ENCODE measurements around the gene PIP5K1B. TPM values are rescaled to one million over a fixed set of nuclear protein-coding genes. Genes with fewer than 3 reads are reported as not detected.
A peak's percentile ranks its signal among the peaks of the same experiment; 100 is the strongest.

The PIP5K1B gene
- total and polyA plus RNA-seq, 5 donors, result 37.8 to 81.5 (median 67.9) TPM

DNA sequence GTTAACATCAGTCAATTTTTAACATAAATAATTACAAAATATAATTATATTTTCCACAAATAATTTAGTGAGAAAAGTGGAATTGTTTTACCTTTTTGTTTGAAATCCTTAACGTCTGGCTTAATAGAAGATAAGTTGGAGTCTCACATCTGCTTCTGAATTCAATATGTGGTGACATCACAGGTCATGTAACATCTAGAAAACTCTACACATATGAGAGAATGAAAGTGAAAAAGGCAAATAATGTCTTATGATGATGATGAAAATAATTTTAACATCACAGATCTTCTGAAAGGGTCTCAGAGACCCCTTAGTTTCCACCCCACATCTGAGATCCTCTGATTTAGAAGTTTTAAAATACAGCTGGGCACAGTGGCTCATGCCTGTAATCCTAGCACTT, 227.4 kb downstream of the PIP5K1B start:
- 84% methylated on average over 1 of the region's 1 CpG for WGBS
- ATAC-seq (no peak), DNase-seq (no peak)
- no peak overlapping the region for H3K4me3 ChIP-seq (ENCODE audit: low read length)
- no peaks in the 10 kb centered on the region for H3K9me3 ChIP-seq (ENCODE audit: control insufficient read depth, low read length)
- H3K4me1 ChIP-seq (ENCODE audit: control insufficient read depth, insufficient read depth, low read length), result no peaks in the 10 kb centered on the region
- H3K27me3 ChIP-seq (ENCODE audit: control insufficient read depth, insufficient read depth), result no peaks in the 10 kb centered on the region
- intact Hi-C loops (cut with DNase I), result loop anchor here in 1 of 4 donors (10.0 kb wide), 2 partner anchors 48 to 62 kb away; no protein-coding TSS in a partner anchor
- H3K27ac ChIP-seq (ENCODE audit: low read length), result no peak overlapping the region

DNA sequence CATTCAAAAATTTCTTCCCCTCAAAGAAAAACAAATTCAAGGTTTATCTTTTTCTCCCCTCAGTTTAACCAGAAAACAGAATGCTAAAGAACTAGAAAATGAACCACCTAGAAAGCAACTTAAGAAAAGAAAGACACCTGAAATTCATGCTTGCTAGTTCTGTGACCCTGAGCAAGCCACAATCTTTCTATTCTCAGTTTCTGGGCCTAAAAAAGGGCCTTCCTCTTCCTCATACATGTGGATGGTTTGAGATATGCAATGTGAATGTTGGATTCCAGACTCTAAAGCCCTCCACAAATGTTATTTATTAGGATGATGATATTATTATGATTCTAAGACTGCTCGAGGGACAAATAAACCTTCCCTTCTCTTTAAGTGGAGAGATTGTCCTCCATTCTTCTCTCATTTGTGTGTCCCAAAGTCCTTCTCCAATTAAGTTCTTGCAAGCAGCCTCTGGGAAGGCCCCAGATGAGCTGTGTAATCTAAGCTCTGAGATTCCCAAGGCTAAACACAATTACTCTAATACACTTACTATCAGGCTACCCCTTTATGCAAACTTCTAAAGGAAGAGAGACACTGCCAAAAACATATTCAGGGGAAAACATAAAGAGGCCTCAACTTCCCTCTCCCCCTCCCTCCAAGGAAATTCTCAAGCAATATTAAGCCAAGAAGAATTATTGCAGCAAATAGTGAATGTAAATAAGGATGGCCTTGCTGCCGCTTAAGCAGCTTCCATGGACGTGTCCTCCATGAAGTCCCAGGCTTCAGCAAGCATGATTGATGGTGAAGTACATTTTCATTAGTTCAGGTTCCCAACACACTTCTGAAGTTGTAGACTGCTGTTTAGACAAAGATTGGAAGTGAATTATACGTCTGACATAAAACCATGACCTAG, 228.6 kb downstream of the PIP5K1B start:
- H3K27me3 ChIP-seq (ENCODE audit: control insufficient read depth, insufficient read depth), result no peaks in the 10 kb centered on the region
- no peak for DNase-seq
- H3K27ac ChIP-seq (ENCODE audit: low read length), result no peak overlapping the region
- H3K4me1 ChIP-seq (ENCODE audit: control insufficient read depth, insufficient read depth, low read length), result no peaks in the 10 kb centered on the region
- no peaks in the 10 kb centered on the region for H3K9me3 ChIP-seq (ENCODE audit: control insufficient read depth, low read length)
- H3K4me3 ChIP-seq (ENCODE audit: low read length), result no peak overlapping the region
- 57% methylated on average over 4 of the region's 4 CpGs for WGBS
- intact Hi-C loops (cut with DNase I), result loop anchor here in 1 of 4 donors (10.0 kb wide), 2 partner anchors 49 to 61 kb away; no protein-coding TSS in a partner anchor
- ATAC-seq, result no peak

DNA sequence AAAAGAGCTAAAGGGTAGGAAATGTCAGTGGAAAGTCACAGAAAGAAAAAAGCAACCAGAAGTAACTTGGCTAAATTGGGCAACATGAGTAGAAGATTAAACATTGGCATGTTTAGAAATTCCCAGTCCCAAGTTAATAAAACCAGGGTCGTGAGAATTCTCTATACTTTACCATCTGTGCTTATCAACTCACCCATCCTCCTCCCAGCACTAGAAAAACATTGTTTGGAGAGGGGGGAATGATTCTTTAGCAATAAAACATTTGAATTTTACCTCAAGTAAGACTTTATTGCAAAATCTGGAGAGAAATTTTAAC, 229.2 kb downstream of the PIP5K1B start:
- Histone ChIP-seq H3K27ac (ENCODE audit: low read length) (no peak overlapping the region), H3K9me3 (ENCODE audit: control insufficient read depth, low read length) (no peaks in the 10 kb centered on the region), H3K4me1 (ENCODE audit: control insufficient read depth, insufficient read depth, low read length) (no peaks in the 10 kb centered on the region), H3K27me3 (ENCODE audit: control insufficient read depth, insufficient read depth) (no peaks in the 10 kb centered on the region), H3K4me3 (ENCODE audit: low read length) (no peak overlapping the region)
- DNase-seq, result no peak
- WGBS, result 38% methylated on average over 1 of the region's 1 CpG
- ATAC-seq, result no peak
- intact Hi-C loops (cut with DNase I), result loop anchor here in 1 of 4 donors (10.0 kb wide), 2 partner anchors 49 to 61 kb away; no protein-coding TSS in a partner anchor

DNA sequence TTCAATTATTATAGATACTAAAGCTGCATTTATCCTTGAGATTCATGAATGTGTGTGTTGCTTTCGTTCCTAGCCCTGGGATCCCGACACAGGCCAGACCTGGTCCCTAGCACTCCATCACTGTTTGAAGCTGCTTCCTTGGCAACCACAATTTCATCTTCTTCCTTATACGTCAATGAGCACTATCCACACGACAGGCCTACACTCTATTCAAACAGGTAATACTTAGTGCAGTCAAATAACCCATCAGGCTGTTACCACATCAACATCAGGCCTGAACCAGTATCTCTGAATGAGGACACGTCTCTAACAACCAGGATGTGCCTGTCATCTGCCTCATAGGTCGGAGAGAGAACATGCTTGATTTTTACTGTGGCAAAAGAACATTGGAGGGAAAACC, 235.5 kb downstream of the PIP5K1B start:
- Histone ChIP-seq H3K27me3 (ENCODE audit: control insufficient read depth, insufficient read depth) (no peaks in the 10 kb centered on the region), H3K9me3 (ENCODE audit: control insufficient read depth, low read length) (no peaks in the 10 kb centered on the region), H3K27ac (ENCODE audit: low read length) (no peak overlapping the region), H3K4me1 (ENCODE audit: control insufficient read depth, insufficient read depth, low read length) (peaks cover 1% of the 10 kb centered on the region), H3K4me3 (ENCODE audit: low read length) (no peak overlapping the region)
- intact Hi-C loops (cut with DNase I), result no loop called here
- 81% methylated on average over 6 of the region's 6 CpGs for WGBS
- no peak for DNase-seq
- no peak for ATAC-seq

DNA sequence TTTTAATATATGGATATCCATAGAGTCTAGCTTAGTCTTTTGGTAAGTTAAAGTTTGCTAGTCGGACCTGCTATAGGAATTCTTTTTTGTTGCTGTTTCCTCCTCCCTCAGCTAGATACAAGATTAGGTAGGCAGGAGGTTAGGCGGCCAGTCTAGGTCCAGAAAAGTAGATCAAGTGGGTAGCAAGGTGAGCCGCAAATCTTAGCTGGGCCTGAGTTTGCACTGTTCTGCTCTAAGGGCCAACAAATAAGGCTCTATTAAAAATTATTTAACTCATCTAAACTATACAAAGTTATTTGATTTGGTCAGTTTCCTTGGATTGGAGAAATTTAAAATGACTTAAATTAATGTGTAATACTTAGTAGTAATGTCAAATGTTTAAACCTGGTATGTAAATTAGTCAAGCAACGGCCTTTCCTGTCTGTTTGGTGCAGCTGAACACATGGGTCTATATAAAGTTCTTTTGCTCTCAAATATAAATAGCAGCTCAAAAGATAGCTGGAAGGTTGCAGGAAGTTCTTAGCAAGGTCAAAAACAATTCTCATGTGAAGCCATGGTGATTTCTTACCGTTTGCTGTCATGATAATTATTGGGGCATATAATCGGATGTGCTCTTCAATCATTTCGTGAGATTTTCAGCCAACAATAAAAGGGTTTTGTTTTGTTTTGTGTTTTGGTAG, 236.9 kb downstream of the PIP5K1B start:
- ATAC-seq (peak; percentile 47 to 48), DNase-seq (no peak)
- Histone ChIP-seq H3K4me3 (ENCODE audit: low read length) (no peak overlapping the region), H3K4me1 (ENCODE audit: control insufficient read depth, insufficient read depth, low read length) (peaks cover 1% of the 10 kb centered on the region), H3K27me3 (ENCODE audit: control insufficient read depth, insufficient read depth) (no peaks in the 10 kb centered on the region), H3K27ac (ENCODE audit: low read length) (peak overlapping the region; percentile 92), H3K9me3 (ENCODE audit: control insufficient read depth, low read length) (no peaks in the 10 kb centered on the region)
- WGBS, result 65% methylated on average over 7 of the region's 7 CpGs
- intact Hi-C loops (cut with DNase I), result no loop called here

DNA sequence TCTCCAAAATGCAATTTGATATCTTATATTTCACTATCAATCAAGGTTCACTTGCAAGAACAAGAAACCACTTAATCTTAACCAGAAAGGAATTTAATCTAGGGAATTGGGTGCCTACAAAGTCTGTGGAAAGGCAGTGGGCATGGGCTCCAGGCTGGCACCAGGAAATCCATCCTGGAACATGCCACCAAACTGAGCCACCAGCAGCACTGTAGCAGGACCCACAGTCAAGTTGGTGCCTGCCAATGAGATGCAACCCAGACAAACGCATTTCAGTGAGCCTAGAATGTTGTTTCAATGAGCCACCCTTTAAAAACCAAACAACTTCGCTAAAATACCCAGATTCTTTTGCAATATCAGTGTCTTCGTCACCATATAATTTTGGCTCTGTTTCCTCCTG, 237.8 kb downstream of the PIP5K1B start:
- intact Hi-C loops (cut with DNase I), result no loop called here
- Histone ChIP-seq H3K4me1 (ENCODE audit: control insufficient read depth, insufficient read depth, low read length) (peaks cover 1% of the 10 kb centered on the region), H3K27ac (ENCODE audit: low read length) (no peak overlapping the region), H3K9me3 (ENCODE audit: control insufficient read depth, low read length) (no peaks in the 10 kb centered on the region), H3K27me3 (ENCODE audit: control insufficient read depth, insufficient read depth) (no peaks in the 10 kb centered on the region), H3K4me3 (ENCODE audit: low read length) (no peak overlapping the region)
- ATAC-seq, result no peak
- WGBS, result 72% methylated on average over 3 of the region's 3 CpGs
- peak in 1 of 3 donors; percentile 27 for DNase-seq

DNA sequence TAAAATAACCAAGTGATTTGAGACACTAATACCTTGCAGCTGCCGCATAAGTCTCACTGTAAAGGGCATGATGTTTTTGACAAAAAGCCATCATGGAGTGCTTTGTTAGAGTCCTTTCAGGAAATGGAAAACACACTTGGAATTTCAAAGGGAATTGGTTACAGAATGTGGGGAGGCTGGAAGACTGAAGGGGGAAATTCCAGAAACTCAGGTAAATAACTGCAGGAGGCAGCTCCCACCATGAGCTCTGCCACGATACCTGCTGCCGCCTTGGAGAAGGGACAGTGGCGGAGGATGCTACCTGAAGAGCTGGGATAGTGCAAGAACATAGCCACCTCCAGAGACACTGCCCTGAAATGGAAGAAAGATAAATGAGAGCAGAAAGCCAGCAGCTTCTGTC, 242.0 kb downstream of the PIP5K1B start:
- no peaks in the 10 kb centered on the region for H3K4me1 ChIP-seq (ENCODE audit: control insufficient read depth, insufficient read depth, low read length)
- no peaks in the 10 kb centered on the region for H3K9me3 ChIP-seq (ENCODE audit: control insufficient read depth, low read length)
- ATAC-seq (no peak), DNase-seq (no peak)
- WGBS, result 96% methylated on average over 4 of the region's 4 CpGs
- H3K27ac ChIP-seq (ENCODE audit: low read length), result no peak overlapping the region
- no peaks in the 10 kb centered on the region for H3K27me3 ChIP-seq (ENCODE audit: control insufficient read depth, insufficient read depth)
- intact Hi-C loops (cut with DNase I), result no loop called here
- no peak overlapping the region for H3K4me3 ChIP-seq (ENCODE audit: low read length)

DNA sequence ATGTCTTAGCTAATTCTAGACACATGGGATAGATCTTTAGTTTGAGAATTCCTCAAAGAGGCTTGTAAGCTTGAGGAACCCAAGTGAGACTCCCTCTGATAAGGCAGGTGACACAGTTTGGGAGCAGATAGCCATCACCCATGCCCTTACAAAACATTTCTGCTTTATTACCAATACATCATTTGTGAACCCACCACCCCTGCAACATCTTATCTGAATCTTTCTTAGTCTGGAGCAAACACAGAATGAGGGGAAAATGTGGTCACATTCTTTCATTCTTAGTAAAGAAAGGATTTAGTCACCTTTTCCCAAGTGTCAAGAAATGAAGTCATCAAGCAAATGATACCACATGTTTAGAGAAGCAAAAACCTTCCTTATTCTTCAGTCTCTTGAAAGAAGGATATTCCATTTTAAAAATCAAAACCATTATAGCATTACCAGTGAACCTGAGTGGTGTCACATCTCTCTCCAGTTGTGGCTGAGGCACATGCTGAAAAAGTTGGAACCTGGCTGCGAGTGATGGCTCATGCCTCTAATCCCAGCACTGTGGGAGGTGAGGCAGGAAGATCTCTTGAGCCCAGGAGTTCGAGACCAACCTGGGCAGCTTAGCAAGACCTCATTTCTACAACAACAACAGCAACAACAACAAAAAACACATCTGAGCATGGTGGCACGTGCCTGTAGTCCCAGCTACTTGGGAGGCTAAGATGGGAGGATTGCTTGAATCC, 243.0 kb downstream of the PIP5K1B start:
- no peak overlapping the region for H3K4me3 ChIP-seq (ENCODE audit: low read length)
- DNase-seq (no peak), ATAC-seq (no peak)
- no peaks in the 10 kb centered on the region for H3K27me3 ChIP-seq (ENCODE audit: control insufficient read depth, insufficient read depth)
- no peaks in the 10 kb centered on the region for H3K4me1 ChIP-seq (ENCODE audit: control insufficient read depth, insufficient read depth, low read length)
- H3K9me3 ChIP-seq (ENCODE audit: control insufficient read depth, low read length), result no peaks in the 10 kb centered on the region
- 83% methylated on average over 3 of the region's 3 CpGs for WGBS
- intact Hi-C loops (cut with DNase I), result no loop called here
- H3K27ac ChIP-seq (ENCODE audit: low read length), result no peak overlapping the region

DNA sequence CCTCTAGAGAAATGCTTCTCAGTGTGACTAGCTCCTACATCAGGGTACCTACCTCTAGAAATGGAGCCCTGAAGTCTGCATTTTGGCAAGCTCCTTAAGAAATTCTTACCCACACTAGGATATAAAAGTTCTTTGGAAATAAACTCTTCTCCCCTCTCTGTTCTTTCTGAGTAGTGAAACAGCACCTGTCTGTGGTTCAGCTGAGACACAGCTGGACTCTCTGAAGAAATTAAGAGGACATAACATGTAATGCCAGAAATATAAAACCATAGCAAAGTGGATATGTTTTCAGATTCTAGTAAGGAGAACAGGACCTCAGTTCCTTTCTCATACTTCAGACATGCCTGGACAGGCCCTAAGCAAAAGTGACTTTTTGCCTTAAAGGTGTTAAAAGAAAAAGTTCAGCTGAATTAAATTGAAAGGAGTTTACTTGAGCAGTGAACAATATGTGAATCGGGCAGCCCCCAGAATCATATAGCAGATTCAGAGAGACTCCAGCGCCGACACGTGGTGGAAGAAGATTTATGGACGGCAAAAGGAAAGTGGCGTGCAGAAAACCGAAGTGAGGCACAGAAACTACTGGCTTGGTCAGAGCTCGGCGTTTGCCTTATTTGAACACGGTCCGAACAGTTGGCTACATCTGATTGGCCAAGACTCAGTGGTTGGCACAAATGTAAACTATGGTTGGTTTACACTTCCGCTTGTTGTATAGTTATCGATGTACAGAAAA, 244.4 kb downstream of the PIP5K1B start:
- H3K4me3 ChIP-seq (ENCODE audit: low read length), result no peak overlapping the region
- intact Hi-C loops (cut with DNase I), result no loop called here

DNA sequence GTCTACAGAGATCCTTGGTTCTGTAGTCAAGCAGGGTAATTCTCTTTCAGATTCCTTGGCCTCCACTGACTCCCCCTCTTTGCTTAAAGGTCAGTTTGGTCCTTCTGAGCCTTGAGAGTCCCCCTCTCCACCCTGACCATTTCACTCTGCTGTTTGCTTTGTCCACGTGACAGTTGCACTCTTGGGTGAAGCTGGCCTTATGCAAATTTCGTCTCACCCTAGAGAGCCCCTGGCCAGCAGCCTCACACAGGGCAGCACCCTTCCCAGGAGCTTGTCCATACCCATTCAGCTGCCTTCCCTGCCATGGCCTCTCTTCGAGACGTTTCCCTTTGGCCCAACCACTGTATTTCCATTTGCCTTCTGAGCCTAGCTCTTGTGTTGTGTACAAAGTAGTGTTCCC, 245.1 kb downstream of the PIP5K1B start:
- no peak for ATAC-seq
- H3K4me3 ChIP-seq (ENCODE audit: low read length), result no peak overlapping the region
- no peak for DNase-seq
- H3K27ac ChIP-seq (ENCODE audit: low read length), result no peak overlapping the region
- H3K27me3 ChIP-seq (ENCODE audit: control insufficient read depth, insufficient read depth), result no peaks in the 10 kb centered on the region
- 74% methylated on average over 4 of the region's 4 CpGs for WGBS
- intact Hi-C loops (cut with DNase I), result loop anchor here in 1 of 4 donors (10.0 kb wide), 1 partner anchor 105 kb away; no protein-coding TSS in a partner anchor
- H3K4me1 ChIP-seq (ENCODE audit: control insufficient read depth, insufficient read depth, low read length), result no peaks in the 10 kb centered on the region
- no peaks in the 10 kb centered on the region for H3K9me3 ChIP-seq (ENCODE audit: control insufficient read depth, low read length)

More for the DNA sequence above, 244.4 kb downstream of the PIP5K1B start:
- no peaks in the 10 kb centered on the region for H3K9me3 ChIP-seq (ENCODE audit: control insufficient read depth, low read length)
- no peak overlapping the region for H3K27ac ChIP-seq (ENCODE audit: low read length)
- WGBS, result 66% methylated on average over 13 of the region's 13 CpGs
- H3K27me3 ChIP-seq (ENCODE audit: control insufficient read depth, insufficient read depth), result no peaks in the 10 kb centered on the region
- no peaks in the 10 kb centered on the region for H3K4me1 ChIP-seq (ENCODE audit: control insufficient read depth, insufficient read depth, low read length)
- DNase-seq (peak; percentile 24 to 70 (median 52)), ATAC-seq (peak in 1 of 2 donors; percentile 42)
